ENCODE results near the gene ERVH48-1. TPM values are rescaled to one million over a fixed set of nuclear protein-coding genes. Genes with fewer than 3 reads are reported as not detected.
"Not testable (repeated sequence)": the region's sequence is repeated elsewhere in the genome, so short reads cannot be mapped to it uniquely, and the experiment has no call there.

The ERVH48-1 gene
- total and polyA plus RNA-seq, 4 donors, result 0.03 to 0.19 TPM; not detected in 2

DNA sequence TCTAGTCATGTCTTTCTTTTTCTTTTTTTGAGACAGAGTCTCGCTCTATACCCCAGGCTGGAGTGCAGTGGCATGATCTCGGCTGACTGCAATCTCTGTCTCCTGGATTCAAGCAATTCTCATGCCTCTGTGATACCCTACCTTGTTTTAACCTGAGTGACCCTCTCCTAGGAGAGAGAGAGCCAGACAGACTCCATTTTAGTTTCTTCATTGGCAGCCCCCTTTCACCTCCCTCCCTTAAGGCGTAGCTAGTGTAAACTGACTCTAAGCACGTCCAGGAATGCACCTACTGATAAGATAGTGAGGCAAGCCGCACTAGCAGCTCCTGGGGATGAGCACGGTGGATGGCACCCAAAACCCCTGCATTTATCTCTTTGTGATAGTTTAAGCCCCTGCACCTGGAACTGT, 43.8 kb upstream of the ERVH48-1 start:
- no peak for DNase-seq (ENCODE audit: low spot score)
- TF ChIP-seq, protein P1, sequence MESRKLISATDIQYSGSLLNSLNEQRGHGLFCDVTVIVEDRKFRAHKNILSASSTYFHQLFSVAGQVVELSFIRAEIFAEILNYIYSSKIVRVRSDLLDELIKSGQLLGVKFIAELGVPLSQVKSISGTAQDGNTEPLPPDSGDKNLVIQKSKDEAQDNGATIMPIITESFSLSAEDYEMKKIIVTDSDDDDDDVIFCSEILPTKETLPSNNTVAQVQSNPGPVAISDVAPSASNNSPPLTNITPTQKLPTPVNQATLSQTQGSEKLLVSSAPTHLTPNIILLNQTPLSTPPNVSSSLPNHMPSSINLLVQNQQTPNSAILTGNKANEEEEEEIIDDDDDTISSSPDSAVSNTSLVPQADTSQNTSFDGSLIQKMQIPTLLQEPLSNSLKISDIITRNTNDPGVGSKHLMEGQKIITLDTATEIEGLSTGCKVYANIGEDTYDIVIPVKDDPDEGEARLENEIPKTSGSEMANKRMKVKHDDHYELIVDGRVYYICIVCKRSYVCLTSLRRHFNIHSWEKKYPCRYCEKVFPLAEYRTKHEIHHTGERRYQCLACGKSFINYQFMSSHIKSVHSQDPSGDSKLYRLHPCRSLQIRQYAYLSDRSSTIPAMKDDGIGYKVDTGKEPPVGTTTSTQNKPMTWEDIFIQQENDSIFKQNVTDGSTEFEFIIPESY (IDR thresholded peaks at IDR 0.05), result no peak
- peaks cover 0 to 1% (median 0%) of the 10 kb centered on the region in 4 donors for H3K36me3 ChIP-seq (ENCODE audit: control insufficient read depth in 4 of 4, insufficient read depth in 3 of 4, low read depth in 1 of 4, low read length in 3 of 4)

DNA sequence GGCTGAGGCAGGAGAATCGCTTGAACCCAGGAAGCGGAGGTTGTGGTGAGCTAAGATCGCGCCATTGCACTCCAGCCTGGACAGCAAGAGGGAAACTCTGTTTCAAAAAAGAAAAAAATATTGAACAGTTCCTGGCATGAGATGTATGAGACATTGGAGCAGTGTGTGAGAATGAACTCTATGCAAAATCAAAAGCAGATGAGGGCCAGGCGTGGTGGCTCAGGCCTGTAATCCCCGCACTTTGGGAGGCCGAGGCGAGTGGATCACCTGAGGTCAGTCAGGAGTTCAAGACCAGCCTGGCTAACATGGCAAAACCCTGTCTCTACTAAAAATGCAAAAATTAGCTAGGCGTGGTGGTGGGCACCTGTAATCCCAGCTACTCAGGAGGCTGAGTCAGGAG, 42.2 kb upstream of the ERVH48-1 start:
- H3K4me3 ChIP-seq (ENCODE audit: low read depth in 1 of 3, low read length in 3 of 3); H3K27me3 ChIP-seq (ENCODE audit: control insufficient read depth in 4 of 4, insufficient read depth in 4 of 4, low read length in 3 of 4); H3K9me3 ChIP-seq (ENCODE audit: control insufficient read depth in 4 of 4, low read length in 3 of 4); H3K36me3 ChIP-seq (ENCODE audit: control insufficient read depth in 4 of 4, insufficient read depth in 3 of 4, low read depth in 1 of 4, low read length in 3 of 4); H3K4me1 ChIP-seq (ENCODE audit: control insufficient read depth in 4 of 4, insufficient read depth in 4 of 4, low read length in 3 of 4); H3K27ac ChIP-seq (ENCODE audit: low read depth in 1 of 2, low read length in 2 of 2); DNase-seq (ENCODE audit: low spot score); H3K9ac ChIP-seq (ENCODE audit: low read depth in 1 of 2, low read length in 2 of 2): not testable (repeated sequence)
- WGBS, result 97% methylated on average over 9 of the region's 9 CpGs

More for the DNA sequence above, 43.8 kb upstream of the ERVH48-1 start:
- no peak overlapping the region for H3K27ac ChIP-seq (ENCODE audit: low read depth in 1 of 2, low read length in 2 of 2)
- no peak overlapping the region for H3K9ac ChIP-seq (ENCODE audit: low read depth in 1 of 2, low read length in 2 of 2)
- no peaks in the 10 kb centered on the region for H3K27me3 ChIP-seq (ENCODE audit: control insufficient read depth in 4 of 4, insufficient read depth in 4 of 4, low read length in 3 of 4)
- WGBS, result 69% methylated on average over 6 of the region's 6 CpGs
- no peaks in the 10 kb centered on the region for H3K9me3 ChIP-seq (ENCODE audit: control insufficient read depth in 4 of 4, low read length in 3 of 4)
- H3K4me3 ChIP-seq (ENCODE audit: low read depth in 1 of 3, low read length in 3 of 3), result no peak overlapping the region
- peaks cover 0 to 7% (median 5%) of the 10 kb centered on the region in 4 donors for H3K4me1 ChIP-seq (ENCODE audit: control insufficient read depth in 4 of 4, insufficient read depth in 4 of 4, low read length in 3 of 4)

DNA sequence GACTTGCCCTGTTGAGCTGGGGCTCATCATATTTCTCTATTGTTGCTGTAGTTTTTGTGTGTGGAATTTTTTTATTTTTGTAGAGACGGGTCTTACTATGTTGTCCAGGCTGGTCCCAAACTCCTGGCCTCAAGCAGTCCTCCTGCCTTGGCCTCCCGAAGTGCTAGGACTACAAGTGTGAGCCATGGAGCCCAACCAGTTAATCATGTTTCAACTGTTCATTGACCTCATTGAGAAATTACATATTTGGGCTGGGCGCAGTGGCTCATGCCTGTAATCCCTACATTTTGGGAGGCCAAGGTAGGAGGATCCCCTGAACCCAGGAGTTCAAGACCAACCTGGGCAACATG, 39.8 kb upstream of the ERVH48-1 start:
- Histone ChIP-seq H3K4me3 (ENCODE audit: low read depth in 1 of 3, low read length in 3 of 3) (no peak overlapping the region), H3K27ac (ENCODE audit: low read depth in 1 of 2, low read length in 2 of 2) (no peak overlapping the region), H3K9ac (ENCODE audit: low read depth in 1 of 2, low read length in 2 of 2) (no peak overlapping the region), H3K36me3 (ENCODE audit: control insufficient read depth in 4 of 4, insufficient read depth in 3 of 4, low read depth in 1 of 4, low read length in 3 of 4) (no peaks in the 10 kb centered on the region), H3K27me3 (ENCODE audit: control insufficient read depth in 4 of 4, insufficient read depth in 4 of 4, low read length in 3 of 4) (no peaks in the 10 kb centered on the region), H3K4me1 (ENCODE audit: control insufficient read depth in 4 of 4, insufficient read depth in 4 of 4, low read length in 3 of 4) (no peaks in the 10 kb centered on the region), H3K9me3 (ENCODE audit: control insufficient read depth in 4 of 4, low read length in 3 of 4) (no peaks in the 10 kb centered on the region)
- DNase-seq (ENCODE audit: low spot score), result no peak
- TF ChIP-seq, protein P2, sequence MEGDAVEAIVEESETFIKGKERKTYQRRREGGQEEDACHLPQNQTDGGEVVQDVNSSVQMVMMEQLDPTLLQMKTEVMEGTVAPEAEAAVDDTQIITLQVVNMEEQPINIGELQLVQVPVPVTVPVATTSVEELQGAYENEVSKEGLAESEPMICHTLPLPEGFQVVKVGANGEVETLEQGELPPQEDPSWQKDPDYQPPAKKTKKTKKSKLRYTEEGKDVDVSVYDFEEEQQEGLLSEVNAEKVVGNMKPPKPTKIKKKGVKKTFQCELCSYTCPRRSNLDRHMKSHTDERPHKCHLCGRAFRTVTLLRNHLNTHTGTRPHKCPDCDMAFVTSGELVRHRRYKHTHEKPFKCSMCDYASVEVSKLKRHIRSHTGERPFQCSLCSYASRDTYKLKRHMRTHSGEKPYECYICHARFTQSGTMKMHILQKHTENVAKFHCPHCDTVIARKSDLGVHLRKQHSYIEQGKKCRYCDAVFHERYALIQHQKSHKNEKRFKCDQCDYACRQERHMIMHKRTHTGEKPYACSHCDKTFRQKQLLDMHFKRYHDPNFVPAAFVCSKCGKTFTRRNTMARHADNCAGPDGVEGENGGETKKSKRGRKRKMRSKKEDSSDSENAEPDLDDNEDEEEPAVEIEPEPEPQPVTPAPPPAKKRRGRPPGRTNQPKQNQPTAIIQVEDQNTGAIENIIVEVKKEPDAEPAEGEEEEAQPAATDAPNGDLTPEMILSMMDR (IDR thresholded peaks at IDR 0.05; ENCODE audit: low read depth, low read length, missing input control), result no peak
- WGBS, result 64% methylated on average over 3 of the region's 3 CpGs

DNA sequence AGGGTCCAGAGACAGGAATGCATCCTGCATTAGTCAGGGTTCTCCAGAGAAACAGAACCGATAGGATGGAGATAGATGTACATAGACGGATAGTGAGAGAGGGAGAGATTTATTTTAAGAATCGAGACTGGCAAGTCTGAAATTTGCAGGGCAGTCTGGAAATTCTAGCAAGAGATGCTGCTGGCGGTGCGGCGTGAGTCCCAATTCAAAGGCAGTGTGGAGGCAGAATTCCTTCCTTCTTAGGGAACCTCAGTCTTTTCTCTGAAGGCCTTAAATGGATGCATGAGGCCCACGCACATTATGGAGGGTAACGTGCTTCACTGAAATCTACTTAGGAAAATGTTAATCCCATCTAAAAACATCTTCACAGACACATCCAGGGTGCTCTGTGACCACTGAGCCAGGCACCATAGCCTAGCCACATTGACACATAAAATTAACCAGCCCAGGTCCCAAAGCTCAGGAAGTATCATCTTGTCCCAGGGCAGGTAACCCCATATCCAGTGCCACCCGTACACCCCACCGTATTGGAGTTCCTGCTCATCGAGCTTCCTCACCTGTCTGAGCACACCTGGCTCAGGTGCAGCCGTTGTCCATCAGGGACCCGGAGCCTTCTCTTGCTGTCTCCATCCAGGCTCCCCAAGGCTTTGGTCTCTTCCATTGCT, 39.2 kb upstream of the ERVH48-1 start:
- no peak overlapping the region for H3K4me3 ChIP-seq (ENCODE audit: low read depth in 1 of 3, low read length in 3 of 3)
- TF ChIP-seq TAF1 (conservative IDR thresholded peaks at IDR 0.05) (no peak), YY1 (IDR thresholded peaks at IDR 0.05) (no peak), HNF4A (conservative IDR thresholded peaks at IDR 0.05) (no peak), EGR1 (IDR thresholded peaks at IDR 0.05; ENCODE audit: low read depth in 2 of 2) (no peak)
- H3K4me1 ChIP-seq (ENCODE audit: control insufficient read depth in 4 of 4, insufficient read depth in 4 of 4, low read length in 3 of 4), result no peaks in the 10 kb centered on the region
- no peaks in the 10 kb centered on the region for H3K27me3 ChIP-seq (ENCODE audit: control insufficient read depth in 4 of 4, insufficient read depth in 4 of 4, low read length in 3 of 4)
- H3K36me3 ChIP-seq (ENCODE audit: control insufficient read depth in 4 of 4, insufficient read depth in 3 of 4, low read depth in 1 of 4, low read length in 3 of 4), result no peaks in the 10 kb centered on the region
- DNase-seq (ENCODE audit: low spot score), result no peak
- no peak overlapping the region for H3K27ac ChIP-seq (ENCODE audit: low read depth in 1 of 2, low read length in 2 of 2)
- H3K9me3 ChIP-seq (ENCODE audit: control insufficient read depth in 4 of 4, low read length in 3 of 4), result no peaks in the 10 kb centered on the region
- H3K9ac ChIP-seq (ENCODE audit: low read depth in 1 of 2, low read length in 2 of 2), result no peak overlapping the region
- WGBS, result 96% methylated on average over 13 of the region's 13 CpGs

All from liver (tissue), 9 donors.